D341Med (cell line): ENCODE measurements around the gene ABCC6.
"Not testable (repeated sequence)": the region's sequence is repeated elsewhere in the genome, so short reads cannot be mapped to it uniquely, and the experiment has no call there.

ENCODE experiments used
- DNase-seq: peaks from one replicate; pipeline ENCODE4 v3.0.0; 2012; ENCODE audit warnings: low spot score

Gene ABCC6

DNA sequence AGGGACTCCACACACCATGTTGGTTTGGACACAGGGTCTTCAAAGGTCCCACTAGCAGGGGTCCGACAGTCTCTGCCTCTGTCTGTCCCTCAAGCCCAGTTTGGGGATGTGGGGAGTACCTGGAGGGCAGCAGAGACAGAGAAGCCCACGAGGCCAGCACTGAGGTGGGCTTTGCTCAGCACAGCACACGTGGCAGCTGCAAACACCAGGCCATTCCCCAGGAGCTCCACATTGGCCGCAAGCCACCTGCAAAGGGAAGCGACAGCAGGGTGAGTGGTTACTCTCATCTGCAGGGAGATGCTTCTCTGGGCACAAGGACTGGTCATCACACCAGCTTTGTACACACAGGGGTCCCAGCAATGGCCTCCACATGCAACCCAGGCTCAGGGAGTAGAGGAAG, 62.0 kb downstream of the ABCC6 start:
- no peak for DNase-seq

- DNase-seq: no peak
Observed at GRCh38 chr16:16159662-16160061, 63.6 kb downstream of the ABCC6 start.

GRCh38 chr16:16158741-16159374, 64.4 kb downstream of the ABCC6 start:
- no peak for DNase-seq

GRCh38 chr16:16158082-16158658, 65.1 kb downstream of the ABCC6 start:
- no peak for DNase-seq

DNA sequence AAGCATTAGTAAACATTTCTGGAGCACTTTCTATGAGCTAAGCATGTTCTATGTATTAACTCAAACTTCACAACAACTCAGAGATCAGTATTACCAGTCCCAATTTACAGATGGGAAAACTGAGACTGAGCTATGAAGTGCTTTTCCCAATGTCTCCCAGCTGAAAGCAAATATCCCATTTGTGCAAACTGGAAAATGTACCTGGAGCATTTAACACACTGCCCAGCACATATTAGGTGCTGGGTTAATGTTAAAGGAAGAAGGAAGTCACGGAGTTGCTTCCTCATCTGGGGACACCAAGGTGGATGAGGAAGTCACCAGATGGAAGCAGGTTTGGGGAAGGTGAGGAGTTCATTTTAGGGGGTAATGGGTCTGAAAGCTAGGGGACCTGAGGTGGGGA, 66.1 kb downstream of the ABCC6 start:
- DNase-seq: no peak

DNA sequence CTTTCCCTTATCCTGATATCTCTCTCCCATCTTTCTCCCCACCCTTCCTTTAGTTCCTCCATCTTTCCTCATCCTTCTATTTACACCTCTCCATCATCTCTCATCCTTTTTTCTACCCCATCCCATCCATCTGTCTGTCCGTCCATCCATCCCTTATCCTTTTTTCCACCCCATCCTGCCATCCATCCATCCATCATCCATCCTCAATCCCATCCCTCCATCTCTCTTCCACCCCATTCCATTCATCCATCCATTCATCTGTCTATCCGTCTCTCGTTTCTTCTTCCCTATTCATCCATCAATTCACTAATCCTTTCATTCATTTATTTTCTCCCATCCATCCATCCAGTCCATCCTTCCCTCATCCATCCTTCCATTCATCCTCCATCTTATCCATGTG, 68.1 kb downstream of the ABCC6 start:
- DNase-seq: no peak

GRCh38 chr16:16154281-16154951, 68.9 kb downstream of the ABCC6 start:
- no peak for DNase-seq

DNA sequence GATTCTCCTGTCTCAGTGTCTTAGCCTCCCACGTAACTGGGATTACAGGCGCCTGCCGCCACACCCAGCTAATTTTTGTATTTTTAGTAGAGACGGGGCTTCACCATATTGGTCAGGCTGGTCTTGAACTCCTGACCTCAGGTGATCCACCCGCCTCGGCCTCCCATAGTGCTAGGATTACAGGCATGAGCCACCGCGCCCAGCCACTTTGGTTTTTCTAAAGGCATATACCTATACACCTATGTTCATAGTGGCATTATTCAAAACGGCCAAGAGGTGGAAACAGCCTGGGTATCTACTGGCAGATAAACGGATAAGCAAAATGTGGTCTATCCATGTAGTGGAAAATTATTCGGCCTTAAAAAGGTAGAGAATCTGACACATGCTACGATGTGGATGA, 70.3 kb downstream of the ABCC6 start:
- DNase-seq: not testable (repeated sequence)

DNA sequence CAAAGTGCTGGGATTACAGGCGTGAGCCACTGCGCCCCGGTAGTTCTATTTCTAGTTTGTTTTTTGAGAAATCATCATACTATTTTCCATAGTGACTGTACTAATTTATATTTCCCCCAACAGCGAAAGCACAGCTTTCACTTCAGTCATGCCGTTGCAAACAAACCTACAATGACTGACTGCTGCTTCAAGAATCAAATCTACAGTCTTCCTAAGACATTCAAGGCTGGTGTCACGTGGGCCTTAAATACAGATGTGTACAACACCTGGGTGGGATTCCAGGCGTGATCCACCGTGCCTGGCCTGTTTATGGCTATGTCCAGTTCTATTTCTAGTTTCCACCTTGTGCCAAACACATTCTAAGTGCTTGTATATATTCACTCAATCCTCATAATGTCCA, 72.0 kb downstream of the ABCC6 start:
- DNase-seq: no peak

GRCh38 chr16:16150878-16151152, 72.5 kb downstream of the ABCC6 start:
- no peak for DNase-seq

GRCh38 chr16:16150117-16150877, 73.0 kb downstream of the ABCC6 start:
- no peak for DNase-seq

DNA sequence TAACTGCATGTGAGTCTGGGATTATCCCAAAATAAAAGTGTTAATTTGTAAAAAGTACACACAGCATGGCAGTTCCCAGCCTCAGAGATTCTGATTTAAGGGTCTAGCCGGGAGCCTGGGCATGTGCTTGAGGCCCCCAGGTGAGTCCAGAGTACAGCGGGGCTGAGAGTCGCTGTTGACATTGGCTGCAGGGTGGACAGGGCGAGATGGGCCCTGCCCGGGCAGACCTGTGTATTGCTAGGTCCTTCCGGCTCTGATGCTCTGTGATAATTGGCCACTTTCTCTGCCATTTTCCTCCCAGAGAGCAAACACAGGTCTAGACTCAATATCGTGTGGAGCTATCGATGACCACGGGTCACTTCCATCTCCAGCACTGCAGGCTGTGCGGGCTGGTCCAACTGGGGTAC, 73.6 kb downstream of the ABCC6 start:
- no peak for DNase-seq

DNA sequence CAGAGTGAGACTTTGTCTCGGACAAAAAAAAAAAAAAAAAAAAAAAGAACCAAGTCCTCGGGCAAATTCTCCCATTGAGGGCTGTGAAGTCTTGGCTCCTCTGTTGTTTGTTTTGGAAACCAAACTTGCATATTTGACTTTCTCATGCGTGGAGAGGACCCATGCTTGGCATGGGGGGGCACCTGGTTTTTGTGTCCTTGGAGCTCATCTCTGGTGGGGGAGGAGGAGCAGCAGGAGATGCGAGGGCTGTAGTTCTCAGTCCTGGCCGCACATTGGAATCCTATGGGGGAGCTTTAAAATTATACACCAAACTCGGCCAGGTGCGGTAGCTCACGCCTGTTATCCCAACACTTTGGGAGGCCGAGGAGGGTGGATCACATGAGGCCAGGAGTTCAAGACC, 74.5 kb downstream of the ABCC6 start:
- DNase-seq: no peak

DNA sequence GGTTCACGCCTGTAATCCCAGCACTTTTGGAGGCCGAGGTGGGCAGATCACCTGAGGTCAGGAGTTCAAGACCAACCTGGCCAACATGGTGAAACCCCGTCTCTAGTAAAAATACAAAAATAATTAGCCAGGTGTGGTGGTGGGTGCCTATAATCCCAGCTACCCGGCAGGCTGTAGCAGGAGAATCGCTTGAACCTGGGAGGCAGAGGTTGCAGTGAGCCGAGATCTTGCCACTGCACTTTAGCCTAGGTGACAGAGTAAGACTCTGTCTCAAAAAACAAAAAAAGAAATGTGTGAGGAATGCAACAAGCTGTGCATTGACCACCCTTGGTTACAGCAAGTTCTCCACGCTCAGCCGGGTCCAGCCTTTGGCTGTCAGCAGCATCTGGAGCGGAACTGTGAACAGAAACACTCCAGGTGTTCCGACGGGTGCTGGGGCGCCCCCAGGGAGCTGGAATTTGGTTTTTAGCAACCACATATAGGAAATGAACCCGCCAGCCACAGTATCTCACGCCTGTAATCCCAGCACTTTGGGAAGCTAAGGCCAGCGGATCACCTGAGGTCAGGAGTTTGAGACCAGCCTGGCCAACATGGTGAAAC, 75.2 kb downstream of the ABCC6 start:
- not testable (repeated sequence) for DNase-seq

DNA sequence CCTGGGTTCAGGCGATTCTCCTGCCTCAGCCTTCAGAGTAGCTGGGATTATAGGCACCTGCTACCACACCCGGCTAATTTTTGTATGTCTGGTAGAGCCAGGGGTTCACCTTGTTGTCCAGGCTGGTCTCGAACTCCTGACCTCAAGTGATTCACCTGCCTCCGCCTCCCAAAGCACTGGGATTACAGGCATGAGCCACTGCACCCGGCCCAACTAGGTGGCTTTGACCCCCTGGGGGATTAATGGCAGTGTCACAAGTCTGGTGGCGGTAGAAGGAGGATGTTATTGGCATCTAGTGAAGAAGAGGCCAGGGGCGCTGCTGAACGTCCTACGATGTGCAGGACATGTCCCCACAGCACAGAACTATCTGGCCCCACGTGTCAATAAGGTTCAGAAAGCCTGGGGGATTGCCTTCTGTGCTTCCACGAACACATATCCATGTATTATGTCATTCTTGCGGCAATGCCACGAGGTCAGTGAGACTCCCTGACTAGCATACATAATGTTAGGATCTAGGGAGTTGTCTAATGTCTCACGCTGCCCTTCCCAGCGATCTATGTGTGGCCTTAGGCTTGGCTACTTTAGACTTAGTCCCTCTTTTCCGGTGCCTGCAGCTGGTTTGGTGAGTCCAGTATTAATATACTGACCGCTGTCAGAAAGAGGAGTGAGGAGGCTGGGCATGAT, 75.8 kb downstream of the ABCC6 start:
- no peak for DNase-seq

- no peak for DNase-seq
Observed at GRCh38 chr16:16146380-16147315, 76.6 kb downstream of the ABCC6 start.

DNA sequence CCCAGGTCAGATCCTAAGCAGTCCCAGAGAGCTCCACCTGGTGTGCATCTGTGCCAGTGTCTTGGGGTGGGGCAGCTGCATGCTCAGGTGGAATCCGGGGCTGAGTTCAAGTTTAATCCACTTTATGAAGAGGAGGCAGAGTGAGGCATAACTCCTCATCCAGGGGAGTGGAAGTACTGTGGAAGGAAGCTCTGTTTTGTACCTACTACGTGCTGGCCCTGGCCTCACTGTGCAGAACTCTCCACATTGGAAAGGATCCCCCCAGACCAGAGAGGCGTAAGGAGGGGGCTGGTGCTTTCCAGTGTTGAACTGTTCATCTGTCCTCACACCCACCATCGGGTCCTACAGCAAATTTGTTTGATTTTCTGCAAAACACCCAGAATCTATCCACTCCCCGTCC, 78.0 kb downstream of the ABCC6 start:
- no peak for DNase-seq

DNA sequence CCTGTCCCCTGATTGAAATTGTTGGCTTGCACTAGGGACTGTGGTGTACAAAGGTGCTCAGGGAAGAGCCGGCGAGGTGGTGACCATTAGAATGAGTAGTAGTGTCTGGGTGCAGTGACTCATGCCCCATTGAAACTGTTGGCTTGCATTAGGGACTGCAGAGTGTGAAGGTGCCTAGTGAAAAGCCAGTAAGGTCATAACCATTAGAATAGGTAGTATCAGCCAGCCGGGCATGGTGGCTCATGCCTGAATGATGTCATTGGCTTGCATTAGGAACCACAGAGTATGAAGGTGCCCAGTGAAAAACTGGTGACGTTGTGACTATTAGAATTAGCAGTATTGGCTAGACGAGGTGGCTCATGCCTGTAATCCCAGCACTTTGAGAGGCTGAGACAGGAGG, 78.9 kb downstream of the ABCC6 start:
- DNase-seq: no peak

DNA sequence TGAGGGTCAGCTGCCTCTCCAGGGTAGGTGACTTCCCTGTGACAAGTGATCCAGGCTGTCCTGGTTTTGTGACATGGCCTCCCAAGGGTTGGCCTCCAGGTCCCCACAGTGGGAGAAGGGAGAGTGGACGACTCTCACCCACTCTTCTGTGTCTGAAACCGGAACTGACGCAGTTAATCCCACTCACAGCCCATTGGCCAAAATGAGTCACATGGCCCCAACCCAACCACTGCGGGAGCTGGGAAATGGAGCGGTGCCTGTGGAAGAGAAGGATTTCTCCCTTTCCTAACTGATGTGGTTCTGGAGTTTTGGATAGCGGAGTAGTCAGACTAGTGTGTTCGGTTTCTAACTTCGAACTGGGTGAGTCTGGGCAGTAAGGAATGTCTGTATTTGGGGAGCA, 79.4 kb downstream of the ABCC6 start:
- no peak for DNase-seq

- DNase-seq: peak; percentile 62
Observed at GRCh38 chr16:16143038-16143763, 80.1 kb downstream of the ABCC6 start.
